Body of pancreas (tissue), 4 donors: ENCODE data around the gene PDGFA. TPM values are rescaled to one million over a fixed set of nuclear protein-coding genes. Genes with fewer than 3 reads are reported as not detected.

Source experiments
- ATAC-seq: fragments of 150-250 bp; one replicate; pipeline ENCODE4 v1.9.1; 2016
- DNase-seq, 4 donors: peaks; one replicate each; pipeline ENCODE4 v3.0.0-alpha.2; 2019
- H3K27ac ChIP-seq, 4 donors: fragments of 200-600 bp; sonication (generic); 1 replicate in 3 of 4; 2 replicates in 1 of 4; pipeline versions ENCODE4 v1.5.1 to v1.6.1; 2016 to 2019; ENCODE audit warnings: mild to moderate bottlenecking in 1 of 4, mixed read lengths in 1 of 4, moderate library complexity in 1 of 4
- H3K27me3 ChIP-seq, 2 donors: fragments of 200-600 bp; sonication (generic); one replicate each; pipeline ENCODE4 v1.6.0; 2016; ENCODE audit warnings: mild to moderate bottlenecking in 1 of 2
- H3K36me3 ChIP-seq, 2 donors: fragments of 200-600 bp; sonication (generic); replicated peaks in 1 of 2; 2 replicates each; pipeline ENCODE4 v1.5.1; 2016; ENCODE audit warnings: low read depth in 2 of 2; ENCODE audit not compliant: insufficient read depth in 1 of 2
- H3K4me1 ChIP-seq: fragments of 200-600 bp; sonication (generic); one replicate; pipeline ENCODE4 v1.6.0; 2016
- H3K4me3 ChIP-seq, 2 donors: fragments of 200-600 bp; sonication (generic); 1 replicate in 1 of 2; 2 replicates in 1 of 2; pipeline ENCODE4 v1.5.1; 2016 to 2019
- H3K9me3 ChIP-seq, 3 donors: fragments of 200-600 bp; sonication (generic); 1 replicate in 2 of 3; 2 replicates in 1 of 3; pipeline ENCODE4 v1.5.1; 2016
- POLR2A ChIP-seq, 3 donors: fragments of 450-650 bp; IDR thresholded peaks; one replicate each; pipeline ENCODE4 v1.6.1; 2016; ENCODE audit warnings: antibody characterized with exemption in 3 of 3, mild to moderate bottlenecking in 2 of 3
- WGBS, 2 donors: methylation state at CpG; one replicate each; pipeline ENCODE4 v1.1.5; 2017; 5-methylcytosine and 5-hydroxymethylcytosine counted together
- intact Hi-C: fragments of 100-400 bp; cut with DNase I; formaldehyde crosslinking; loops from one replicate; pipeline ENCODE4 v1.15.1; 2023
- total RNA-seq, 2 donors: library from RNA; depleted of rRNA; stranded (reverse); fragments of >200 nt; gene quantifications; one replicate each; pipeline ENCODE4 v1.1.0, GENCODE V29; 2016
- TF ChIP-seq, protein P1 (sequence below), 7 experiments: fragments of 450-650 bp in 4 of 7; fragments of 200-600 bp in 3 of 7; sonication (generic) in 3 of 7; IDR thresholded peaks; one replicate each; pipeline ENCODE4 v1.5.1; 2016 to 2019; ENCODE audit warnings: antibody characterized with exemption in 7 of 7

PDGFA gene
- total RNA-seq, 2 donors from 2014 or later, result 58.6 to 59.3 TPM

DNA sequence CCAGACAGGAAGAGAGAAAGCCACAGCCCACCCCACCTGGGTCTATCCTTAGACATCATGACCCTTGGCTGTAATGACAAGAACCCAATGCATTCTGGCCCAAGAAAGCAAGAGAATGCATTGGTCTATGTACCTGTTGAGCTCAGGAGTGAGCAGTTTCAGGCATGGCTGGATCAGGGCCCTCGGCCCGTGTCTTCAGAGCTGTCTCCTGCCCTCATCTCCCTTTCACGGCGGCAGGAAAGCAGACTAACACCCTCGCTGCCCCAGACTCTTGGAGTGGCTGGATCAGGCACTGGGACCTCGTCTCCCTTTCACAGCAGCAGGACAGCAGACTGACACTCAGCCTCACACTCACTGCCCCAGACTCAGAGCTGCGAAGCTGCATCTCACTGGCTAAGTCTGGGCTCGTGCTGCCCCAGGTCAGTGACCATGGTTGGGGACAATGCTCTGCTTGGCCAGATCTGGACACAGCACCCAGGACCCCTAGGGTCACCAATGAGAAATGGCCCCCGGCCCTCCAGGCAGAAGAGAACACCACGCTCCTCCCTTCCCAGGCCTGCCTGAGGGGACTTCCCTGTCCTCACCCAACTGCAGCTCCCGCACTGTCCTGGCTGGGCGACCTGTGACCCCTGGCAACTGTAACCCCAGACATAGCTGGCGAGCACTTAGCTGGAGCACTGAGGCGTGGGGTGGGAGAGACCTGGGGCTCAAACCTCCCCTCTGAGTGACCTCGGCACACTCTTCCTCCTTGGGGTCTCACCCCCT, 12.9 kb upstream of the PDGFA start:
- peaks cover 1% of the 10 kb centered on the region for H3K4me1 ChIP-seq
- WGBS, 2 donors, result 80 to 87% methylated on average over 1 to 15 of the region's 15 CpGs
- H3K27me3 ChIP-seq, result no peaks in the 10 kb centered on the region
- intact Hi-C loops, result no loop called here
- no peak overlapping the region for H3K4me3 ChIP-seq
- DNase-seq, result no peak
- no peak overlapping the region for H3K27ac ChIP-seq
- H3K36me3 ChIP-seq, result no peaks in the 10 kb centered on the region
- no peak for TF ChIP-seq POLR2A (IDR thresholded peaks at IDR 0.05)
- TF ChIP-seq, protein P1, sequence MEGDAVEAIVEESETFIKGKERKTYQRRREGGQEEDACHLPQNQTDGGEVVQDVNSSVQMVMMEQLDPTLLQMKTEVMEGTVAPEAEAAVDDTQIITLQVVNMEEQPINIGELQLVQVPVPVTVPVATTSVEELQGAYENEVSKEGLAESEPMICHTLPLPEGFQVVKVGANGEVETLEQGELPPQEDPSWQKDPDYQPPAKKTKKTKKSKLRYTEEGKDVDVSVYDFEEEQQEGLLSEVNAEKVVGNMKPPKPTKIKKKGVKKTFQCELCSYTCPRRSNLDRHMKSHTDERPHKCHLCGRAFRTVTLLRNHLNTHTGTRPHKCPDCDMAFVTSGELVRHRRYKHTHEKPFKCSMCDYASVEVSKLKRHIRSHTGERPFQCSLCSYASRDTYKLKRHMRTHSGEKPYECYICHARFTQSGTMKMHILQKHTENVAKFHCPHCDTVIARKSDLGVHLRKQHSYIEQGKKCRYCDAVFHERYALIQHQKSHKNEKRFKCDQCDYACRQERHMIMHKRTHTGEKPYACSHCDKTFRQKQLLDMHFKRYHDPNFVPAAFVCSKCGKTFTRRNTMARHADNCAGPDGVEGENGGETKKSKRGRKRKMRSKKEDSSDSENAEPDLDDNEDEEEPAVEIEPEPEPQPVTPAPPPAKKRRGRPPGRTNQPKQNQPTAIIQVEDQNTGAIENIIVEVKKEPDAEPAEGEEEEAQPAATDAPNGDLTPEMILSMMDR (IDR thresholded peaks at IDR 0.05), result no peak
- ATAC-seq, result no peak
- H3K9me3 ChIP-seq, result no peaks in the 10 kb centered on the region

DNA sequence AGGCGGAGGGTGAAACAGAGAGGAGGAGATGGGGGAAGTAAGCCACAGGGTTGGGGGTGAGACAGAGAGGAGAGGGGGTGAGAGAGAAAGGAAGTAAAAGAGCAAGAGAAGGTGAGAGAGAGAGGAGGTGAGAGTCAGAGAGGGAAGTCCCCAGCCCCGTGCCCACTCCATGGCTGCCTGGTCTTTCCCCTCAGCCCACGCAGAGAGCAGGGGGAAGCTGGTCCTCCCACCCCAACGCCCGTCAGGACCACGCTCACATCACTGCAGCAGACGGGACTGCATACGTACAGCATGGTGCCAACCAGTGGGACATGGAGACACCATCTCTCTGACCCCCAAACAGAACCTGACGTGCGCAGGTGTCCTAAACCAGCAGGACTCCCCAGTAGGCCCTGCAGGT, 12.1 kb upstream of the PDGFA start:
- intact Hi-C loops, result no loop called here
- WGBS, 2 donors, result 79 to 91% methylated on average over 9 to 10 of the region's 10 CpGs
- no peak for ATAC-seq

DNA sequence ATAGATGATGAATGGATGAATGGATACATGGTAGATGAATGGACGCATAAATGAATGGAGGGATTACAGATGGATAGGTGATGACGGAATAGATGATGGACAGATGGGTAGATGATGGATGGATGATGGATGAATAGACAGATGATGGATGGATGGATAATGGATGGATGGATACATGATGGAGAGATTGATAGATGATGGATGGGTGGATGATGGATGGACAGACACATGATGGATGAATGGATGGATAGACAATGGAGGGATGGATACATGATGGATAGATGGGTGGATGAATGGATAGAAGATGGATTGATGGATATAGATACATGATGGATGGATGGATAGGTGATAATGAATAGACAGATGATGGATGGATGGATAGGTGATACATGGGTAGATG, 8.8 kb upstream of the PDGFA start:
- Histone ChIP-seq H3K4me1 (no peaks in the 10 kb centered on the region), H3K9me3 (peaks cover 0 to 4% (median 0%) of the 10 kb centered on the region in 3 donors), H3K4me3 (no peak overlapping the region), H3K27ac (no peak overlapping the region), H3K36me3 (no peaks in the 10 kb centered on the region), H3K27me3 (no peaks in the 10 kb centered on the region)
- DNase-seq, result no peak
- WGBS, 2 donors, result 89 to 97% methylated on average over 2 of the region's 2 CpGs
- no peak for ATAC-seq
- intact Hi-C loops, result no loop called here
- no peak for TF ChIP-seq POLR2A (IDR thresholded peaks at IDR 0.05)
- TF ChIP-seq, protein P1 (IDR thresholded peaks at IDR 0.05), result no peak

More for the DNA sequence above, 12.1 kb upstream of the PDGFA start:
- H3K36me3 ChIP-seq, result no peaks in the 10 kb centered on the region
- no peak overlapping the region for H3K4me3 ChIP-seq
- H3K4me1 ChIP-seq, result no peaks in the 10 kb centered on the region
- no peak for DNase-seq
- no peak overlapping the region for H3K27ac ChIP-seq
- TF ChIP-seq, protein P1 (IDR thresholded peaks at IDR 0.05), result no peak
- no peak for TF ChIP-seq POLR2A (IDR thresholded peaks at IDR 0.05)
- peaks cover 0 to 4% (median 0%) of the 10 kb centered on the region in 3 donors for H3K9me3 ChIP-seq
- H3K27me3 ChIP-seq, result no peaks in the 10 kb centered on the region

DNA sequence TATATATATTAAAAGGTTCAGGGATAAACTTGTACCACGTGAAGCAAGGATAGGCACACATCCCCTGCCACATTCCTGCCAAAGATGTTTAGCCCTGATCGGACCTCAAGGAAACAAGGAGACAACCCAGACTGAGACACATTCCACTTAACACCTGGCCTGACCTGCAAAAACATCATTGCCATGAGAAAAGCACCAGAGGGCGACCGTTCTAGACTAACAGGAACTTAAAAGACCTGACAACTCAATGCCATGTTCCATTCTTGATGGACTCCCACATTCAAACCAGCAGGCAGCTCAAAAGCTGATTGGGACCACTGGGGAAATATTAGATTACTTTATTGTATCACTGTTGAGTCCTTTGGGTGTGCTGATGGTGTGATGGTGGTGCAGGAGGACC, 8.1 kb upstream of the PDGFA start:
- H3K27me3 ChIP-seq, result no peaks in the 10 kb centered on the region
- peaks cover 3% of the 10 kb centered on the region for H3K4me1 ChIP-seq
- DNase-seq, result no peak
- no peak for TF ChIP-seq POLR2A (IDR thresholded peaks at IDR 0.05)
- TF ChIP-seq, protein P1 (IDR thresholded peaks at IDR 0.05), result no peak
- no peaks in the 10 kb centered on the region for H3K36me3 ChIP-seq
- WGBS, 2 donors, result 66 to 73% methylated on average over 4 of the region's 4 CpGs
- no peak for ATAC-seq
- H3K9me3 ChIP-seq, result peaks cover 0 to 4% (median 0%) of the 10 kb centered on the region in 3 donors
- no peak overlapping the region for H3K4me3 ChIP-seq
- intact Hi-C loops, result no loop called here
- no peak overlapping the region for H3K27ac ChIP-seq
